CD4-positive, alpha-beta T cell treated with Interferon alpha-2 for 1 hour (primary cell): ENCODE data around the gene SUPT20HL1.
"Not testable (repeated sequence)": the region's sequence is repeated elsewhere in the genome, so short reads cannot be mapped to it uniquely, and the experiment has no call there.

ENCODE experiments used
- DNase-seq, 2 donors: peaks; one replicate each; pipeline ENCODE4 v3.0.0-alpha.2; 2020 to 2022

SUPT20HL1 gene

DNA sequence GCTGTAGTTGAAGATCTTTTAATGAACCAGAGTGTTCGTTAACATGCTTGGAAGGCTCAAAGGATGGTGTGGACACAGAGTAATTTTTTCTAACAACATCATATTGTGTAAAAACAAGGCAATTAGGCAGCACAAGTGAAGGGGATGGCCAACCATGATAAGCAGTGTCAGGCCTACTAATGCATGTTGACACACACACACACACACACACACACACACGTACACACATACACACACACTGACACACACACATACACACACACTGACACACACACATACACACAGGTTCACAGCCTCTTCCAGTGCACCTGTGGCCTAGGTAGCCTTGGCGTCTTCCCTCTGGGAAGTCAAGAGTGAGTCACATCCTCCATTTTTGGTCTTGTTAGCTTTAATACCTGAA is at the start of gene SUPT20HL1:
SUPT20HL1 (plus strand) TSS at position 368 of the 400 bp plus-strand sequence. CDS start 2,122 bp downstream, outside the sequence.
- DNase-seq = no peak

DNA sequence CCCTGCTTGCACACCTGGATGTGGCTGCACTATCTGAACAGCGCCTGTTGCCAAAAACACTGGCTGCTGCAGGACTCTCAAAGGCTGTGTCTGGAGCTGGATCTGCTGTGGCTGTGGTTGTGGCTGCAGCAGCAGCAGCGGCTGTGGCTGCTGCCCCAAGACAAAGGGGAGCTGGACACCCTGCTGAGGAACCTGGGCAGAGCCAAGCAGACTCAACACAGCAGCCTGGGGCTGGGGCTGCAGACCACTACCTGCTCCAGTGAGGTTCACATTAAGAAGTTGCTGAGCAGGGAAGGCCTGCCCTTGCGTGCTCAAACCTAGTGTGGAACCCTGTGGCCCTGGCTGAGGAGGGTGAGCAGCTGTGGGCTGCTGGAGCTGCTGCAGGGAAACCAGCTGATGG is 49.5 kb upstream of the SUPT20HL1 start:
- DNase-seq = not testable (repeated sequence)

DNA sequence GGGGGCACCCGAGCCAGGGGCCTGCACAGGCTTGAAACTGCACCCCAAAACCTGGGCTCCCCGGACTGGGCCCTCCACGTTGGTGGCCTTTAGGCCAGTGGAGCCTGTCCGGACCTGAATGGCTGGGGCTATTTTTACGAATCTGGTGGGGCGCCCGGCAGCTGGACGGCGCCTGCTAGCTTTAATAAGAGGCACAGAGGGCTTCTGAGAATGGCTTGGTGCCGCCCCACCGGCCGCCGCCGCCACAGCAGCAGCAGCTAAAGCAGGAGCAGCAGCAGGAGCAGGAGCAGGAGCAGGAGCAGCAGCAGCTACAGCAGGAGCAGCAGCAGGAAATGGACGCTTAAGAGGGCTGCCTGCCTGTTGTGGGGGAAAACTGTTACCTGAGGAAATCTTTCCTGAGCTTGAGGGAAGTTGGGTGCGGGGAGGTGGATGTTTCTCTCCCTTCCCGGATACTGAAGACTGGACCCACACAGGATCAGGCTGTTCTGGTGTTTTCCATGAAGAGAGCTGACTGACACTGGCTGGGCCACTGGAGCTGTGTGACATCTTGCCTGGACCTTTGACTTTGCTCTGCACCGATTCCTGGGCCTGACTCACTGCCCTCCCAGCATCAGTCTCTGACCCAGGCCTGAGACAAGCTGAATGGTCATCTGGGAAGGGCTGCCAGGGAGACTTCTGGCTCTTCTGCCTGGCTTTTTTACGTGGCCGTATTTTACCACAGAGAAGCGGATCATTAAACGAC is 48.8 kb upstream of the SUPT20HL1 start:
- not testable (repeated sequence) for DNase-seq

DNA sequence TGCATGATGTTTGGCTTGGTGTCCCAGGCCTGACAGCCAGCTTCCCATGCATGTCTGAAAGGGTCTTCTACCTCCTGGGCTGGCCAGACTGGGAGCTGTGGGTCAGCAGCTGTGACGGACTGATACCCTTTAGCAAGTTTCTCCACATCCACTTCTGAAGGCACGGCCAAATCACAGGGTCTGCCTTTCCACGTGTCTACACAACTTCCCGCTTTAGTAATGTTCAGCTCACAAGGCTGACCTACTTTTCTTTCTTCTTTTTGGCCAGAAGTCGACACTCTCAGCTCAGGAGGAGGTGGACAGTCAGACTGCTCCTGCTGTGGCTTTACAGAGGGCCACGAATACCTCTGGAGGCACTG is 48.2 kb upstream of the SUPT20HL1 start:
- DNase-seq = not testable (repeated sequence)

DNA sequence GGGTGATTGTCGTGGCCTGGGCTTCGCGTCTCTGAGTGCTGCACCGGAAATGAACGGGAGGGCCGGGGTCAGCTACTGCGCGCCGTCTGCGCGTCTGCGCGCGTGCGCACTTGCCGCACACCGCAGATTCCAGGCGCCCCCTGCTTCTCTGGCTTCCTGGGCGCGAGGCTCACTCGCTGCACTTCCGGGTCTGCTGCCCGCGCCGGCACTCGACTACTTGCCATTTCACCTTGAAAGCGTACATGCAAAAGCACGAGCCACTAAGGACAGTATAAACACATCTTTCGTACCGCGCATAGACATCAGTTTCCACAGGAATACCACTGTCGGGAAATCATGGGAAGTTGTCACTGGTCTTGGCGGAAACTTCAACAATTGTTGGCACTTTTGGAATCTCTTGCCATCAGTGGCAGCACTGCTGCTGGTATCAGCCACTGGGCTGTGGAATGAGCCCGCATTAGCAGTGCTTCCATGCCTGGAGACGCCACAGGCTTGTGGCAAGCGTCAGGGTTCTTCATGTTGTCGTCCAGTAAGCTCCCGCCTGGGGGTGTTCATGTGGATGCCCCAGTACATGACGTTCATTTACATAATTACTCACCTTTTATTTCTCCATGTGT is 46.3 kb upstream of the SUPT20HL1 start, which contains the start of gene SUPT20HL2:
SUPT20HL2 (minus strand) TSS at position 51 of the 617 bp plus-strand sequence. CDS start 754 bp downstream, outside the sequence.
- no peak for DNase-seq

DNA sequence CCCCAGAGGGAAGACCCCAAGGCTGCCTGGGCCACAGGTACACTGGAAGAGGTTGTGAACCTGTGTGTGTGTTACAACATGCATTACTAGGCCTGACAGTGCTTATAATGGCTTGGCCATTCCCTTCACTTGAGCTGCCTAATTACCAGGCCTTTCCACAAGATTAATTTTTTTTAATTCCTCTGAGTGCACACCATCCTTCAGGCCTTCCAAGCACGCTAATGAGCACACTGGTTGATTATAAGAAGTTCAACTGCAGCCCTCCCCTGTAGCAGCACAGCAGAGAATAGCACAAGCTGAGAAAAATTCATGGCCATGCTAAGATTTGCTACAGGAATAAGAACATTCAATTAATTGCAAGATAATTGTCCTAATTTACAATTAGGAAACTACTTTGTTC is 44.3 kb upstream of the SUPT20HL1 start:
- DNase-seq = no peak

DNA sequence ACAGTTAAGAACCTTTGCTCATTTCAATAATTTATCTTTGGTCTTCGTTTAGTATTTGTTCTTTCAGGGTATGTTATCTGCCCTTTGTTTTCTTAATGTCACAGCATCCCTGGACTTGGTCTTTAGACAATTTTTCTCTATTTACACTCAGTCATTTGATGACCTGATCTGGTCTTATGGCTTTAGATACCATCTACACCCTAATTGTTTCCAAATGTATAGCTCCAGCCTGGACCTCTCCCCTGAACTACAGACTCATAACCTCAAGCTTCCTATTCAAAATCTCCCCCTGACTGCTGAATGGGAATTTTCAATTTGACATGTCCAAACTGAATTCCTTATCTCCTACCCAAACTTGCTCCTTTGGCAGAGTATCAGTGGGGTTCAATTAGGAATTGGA is 42.9 kb upstream of the SUPT20HL1 start:
- no peak for DNase-seq

DNA sequence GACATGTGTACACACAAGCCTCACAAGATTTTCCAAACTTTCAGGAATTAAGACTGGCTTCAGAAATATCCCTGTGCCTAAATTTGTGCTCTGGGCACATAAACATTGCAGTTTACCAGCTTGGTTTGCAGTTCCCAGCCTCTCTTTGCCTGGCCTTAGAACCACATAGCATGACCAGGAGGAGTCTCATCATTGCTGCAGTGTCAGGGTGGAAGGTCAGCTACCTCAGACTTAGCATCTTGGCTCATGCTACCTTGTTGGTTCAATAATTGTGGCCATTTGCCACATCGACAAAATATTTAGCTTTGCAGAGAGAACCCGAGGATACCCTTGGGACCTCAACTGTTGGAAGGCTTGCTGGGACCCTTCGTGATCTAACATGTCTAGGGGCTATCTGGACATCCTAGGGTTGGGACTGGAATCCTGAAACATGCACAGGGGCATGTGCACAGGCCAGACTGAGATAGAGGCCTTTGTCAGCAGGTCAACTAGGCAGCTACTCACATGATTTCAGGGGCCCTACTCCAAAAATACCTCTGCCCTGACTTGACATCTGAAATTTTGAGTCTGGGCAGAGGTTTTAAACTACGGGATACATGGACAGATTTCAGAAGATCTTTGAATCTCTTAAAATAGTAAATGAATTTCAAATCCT is 38.6 kb upstream of the SUPT20HL1 start:
- DNase-seq = no peak

DNA sequence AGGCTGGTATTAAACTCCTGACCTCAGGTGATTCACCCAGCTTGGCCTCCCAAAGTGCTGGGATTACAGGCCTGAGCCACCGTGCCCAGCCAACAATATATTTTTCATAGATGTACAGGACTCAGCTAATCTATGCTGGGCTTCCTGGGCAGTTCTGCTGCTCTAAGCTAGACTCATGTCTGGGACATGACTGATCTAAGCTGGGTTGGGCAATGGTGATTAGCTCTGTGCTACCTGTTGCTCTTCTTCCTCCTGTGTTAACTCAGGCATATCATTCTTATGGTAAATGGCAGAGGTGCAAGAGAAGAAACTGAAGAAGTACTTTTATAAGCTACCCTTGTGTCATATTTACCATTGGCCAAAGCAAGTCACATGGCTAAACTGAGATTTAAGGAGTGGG is 35.2 kb upstream of the SUPT20HL1 start:
- DNase-seq = no peak

DNA sequence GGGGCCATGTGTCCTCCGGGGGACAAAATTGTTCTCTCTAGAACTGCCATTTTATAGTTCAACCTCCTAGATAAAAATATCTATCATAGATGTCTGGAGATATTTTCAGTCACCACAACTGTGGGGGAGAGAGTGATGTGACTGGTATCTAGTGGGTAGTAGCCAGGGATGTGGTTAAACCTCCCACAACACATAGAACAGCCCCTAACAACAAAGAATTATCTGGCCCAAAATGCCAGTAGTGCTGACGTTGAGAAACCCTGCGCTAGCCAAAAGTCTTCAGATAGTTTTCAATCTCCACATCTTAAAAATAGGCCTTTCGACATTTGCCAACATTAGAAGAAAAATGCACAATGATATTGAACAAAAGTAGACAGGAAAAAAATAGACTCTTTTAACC is 27.6 kb upstream of the SUPT20HL1 start:
- DNase-seq = no peak

DNA sequence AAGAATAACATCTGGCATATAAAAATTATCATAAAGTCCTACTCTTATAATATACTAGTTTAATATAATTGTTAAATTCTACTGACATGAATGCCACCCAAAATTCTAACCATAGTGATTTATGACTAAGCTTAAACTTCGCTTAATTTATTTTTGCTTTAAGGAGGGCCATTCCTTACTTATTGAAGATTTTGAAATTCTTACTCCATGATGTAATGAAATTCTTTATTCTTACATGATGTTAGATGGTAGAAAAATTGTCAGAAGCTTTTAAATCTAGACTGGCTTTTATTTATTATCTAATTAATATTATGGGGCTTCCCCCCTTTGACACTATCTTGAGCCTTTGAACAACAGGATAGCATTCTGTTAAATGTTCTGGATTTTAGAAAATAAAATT is 27.1 kb upstream of the SUPT20HL1 start:
- no peak for DNase-seq

DNA sequence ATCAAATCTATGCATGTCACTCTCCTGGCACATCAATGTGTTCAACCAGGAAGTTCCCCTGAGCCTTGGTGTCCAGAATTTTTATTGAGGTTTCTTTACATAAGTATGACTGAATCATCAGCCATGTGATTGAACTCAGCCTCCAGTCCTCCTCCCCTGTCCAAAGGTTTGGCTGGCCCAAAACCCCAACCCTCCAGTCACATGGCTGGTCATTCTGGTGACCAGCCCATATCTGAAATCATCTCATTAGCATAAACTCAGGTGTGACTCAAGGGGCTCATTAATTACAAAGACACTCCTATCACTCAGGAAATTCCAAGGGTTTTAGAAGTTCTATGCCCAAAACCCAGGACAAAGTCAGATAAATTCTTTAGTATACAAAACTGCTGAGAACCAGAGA is 26.0 kb upstream of the SUPT20HL1 start:
- DNase-seq = no peak

DNA sequence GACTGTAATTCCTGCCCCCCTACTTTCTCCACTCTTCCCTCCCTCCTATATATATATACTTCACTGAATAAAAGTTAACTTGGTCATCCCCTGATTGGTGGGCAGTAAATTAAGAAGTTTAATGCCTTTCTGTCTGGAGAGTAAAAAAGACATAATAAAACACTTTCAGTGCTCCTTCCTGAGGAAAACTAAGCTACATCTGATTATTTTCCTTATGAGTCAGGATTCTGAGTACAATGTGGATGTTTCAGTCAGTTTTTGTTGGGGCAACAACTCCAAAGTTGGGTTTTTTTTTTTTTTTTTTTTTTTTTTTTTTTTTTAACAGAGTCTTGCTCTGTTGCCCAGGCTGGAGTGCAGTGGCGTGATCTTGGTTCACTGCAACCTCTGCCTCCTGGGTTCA is 24.6 kb upstream of the SUPT20HL1 start:
- no peak for DNase-seq

DNA sequence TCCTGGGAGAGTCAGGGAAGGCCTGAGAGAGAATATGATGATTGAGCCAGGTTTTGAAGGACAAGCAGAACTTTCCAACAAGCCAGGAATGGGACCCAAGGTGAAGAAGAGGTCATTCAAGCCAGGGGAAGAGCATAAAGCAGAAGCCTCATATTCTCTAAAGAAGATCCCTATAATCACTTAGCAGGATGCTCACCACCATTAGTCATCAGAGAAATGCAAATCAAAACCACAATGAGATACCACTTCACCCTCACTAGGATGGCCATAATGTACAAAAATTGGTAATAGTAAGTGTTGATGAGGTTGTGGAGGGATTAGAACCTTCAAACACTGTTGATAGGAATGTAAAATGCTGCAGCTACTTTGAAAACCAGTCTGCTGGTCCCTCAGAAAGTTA is 20.5 kb upstream of the SUPT20HL1 start:
- no peak for DNase-seq

DNA sequence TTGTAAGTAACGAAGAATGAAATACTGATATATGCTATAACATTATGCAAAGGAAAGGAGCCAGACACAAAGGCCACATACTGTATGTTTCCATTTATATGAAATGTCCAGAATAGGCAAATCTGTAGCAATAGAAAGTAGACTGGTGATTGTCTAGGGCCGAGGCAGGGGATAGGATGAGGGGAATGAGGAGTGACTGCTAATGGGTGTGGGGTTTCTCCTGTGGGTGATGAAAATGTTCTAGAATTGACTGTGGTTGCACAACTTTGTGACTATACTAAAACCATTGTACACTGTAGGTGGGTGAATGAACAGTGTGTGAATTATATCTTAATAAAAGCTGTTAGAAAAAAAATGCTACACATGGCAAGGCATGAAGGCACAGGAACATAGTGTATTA is 19.9 kb upstream of the SUPT20HL1 start:
- DNase-seq = no peak

DNA sequence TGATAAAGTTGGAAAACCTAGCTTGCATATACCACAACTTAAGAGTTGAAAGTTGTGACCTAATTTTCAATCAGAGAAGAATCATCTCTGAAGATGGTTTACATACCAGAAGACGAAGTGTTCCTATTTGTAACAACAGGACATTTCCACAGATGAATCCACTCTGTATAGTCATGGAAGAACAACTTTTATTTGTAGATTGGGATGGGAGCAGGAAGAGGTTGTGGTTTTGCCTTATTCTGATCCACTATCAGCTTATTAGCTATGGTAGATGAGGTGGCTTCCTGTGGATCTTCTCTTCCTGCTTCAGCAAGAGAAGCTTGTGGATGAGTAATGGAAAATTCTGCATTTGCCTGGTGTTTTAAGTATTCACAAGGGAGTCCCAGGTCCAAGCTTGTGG is 18.6 kb upstream of the SUPT20HL1 start:
- no peak for DNase-seq

DNA sequence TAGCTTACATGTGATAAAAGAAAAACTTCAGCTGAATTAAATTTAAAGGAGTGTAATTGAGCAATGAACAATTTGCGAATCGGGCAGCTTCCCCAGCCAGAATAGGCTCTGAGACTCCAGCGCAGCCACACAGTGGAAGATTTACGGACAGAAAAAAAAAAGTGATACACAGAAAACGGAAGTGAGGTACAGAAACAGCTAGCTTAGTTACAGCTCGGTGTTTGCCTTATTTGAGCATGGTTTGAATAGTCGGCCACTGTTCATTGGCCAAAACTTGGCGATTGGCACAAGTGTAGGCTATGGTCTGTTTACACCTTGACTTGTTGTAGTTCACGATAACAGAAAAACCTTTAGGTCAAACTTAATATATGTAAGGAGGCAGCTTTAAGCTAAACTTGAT is 16.7 kb upstream of the SUPT20HL1 start:
- no peak for DNase-seq

DNA sequence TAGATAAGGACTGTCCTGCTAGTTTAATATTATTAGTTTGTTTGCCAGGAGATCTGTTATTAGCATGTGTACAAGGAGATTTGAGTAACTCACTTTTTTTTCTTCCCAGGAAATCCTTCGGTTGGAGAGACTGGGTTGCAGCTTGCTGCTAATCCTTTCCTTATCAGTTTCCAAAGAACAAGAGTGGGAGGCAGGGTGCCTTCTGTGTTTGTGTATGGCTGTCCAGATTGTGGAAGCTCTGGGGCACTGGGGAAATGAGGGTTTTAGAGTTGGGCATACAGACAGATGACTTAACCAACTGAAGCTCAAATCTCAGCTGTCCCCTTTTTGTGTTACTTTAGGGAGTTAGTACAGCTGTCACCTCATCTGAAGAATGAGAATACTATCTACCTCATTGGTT is 12.6 kb upstream of the SUPT20HL1 start:
- no peak for DNase-seq

DNA sequence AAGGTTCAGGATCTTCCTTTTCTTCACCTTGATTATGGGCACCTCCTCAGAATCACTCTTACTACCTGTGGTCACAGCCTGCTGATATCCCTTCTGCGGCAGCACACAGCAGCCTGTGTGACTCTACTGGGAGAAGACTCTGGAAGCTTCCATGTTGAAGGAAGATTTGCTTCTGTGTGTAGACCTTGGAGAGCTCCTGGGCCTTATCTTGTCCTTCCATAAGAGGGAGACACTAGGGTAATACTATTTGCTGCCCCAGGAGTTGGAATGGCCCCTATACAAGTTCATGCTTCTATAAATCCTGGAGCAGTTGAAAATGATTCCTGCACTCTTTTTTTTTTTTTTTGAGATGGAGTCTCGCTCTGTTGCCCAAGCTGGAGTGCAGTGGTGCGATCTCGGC is 10.2 kb upstream of the SUPT20HL1 start:
- DNase-seq = no peak

DNA sequence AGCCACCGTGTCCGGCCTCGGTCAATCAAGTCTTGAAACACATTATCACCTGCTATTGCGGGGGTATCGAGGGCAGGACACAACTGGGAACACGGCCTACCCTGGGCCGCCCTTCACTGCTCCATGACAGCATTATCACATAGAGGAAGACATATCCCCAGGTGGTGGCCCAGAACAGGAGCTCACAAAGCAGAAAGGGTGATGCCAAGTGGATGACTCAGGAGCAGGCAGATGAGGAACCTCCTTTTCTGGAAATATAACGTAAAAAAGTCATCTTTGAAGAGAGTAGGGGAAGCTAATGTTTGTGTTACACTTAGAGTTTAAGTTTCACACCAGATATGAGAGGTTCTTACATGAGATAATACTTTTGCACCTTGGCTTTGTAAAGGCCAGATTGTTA is 5.3 kb upstream of the SUPT20HL1 start:
- no peak for DNase-seq

DNA sequence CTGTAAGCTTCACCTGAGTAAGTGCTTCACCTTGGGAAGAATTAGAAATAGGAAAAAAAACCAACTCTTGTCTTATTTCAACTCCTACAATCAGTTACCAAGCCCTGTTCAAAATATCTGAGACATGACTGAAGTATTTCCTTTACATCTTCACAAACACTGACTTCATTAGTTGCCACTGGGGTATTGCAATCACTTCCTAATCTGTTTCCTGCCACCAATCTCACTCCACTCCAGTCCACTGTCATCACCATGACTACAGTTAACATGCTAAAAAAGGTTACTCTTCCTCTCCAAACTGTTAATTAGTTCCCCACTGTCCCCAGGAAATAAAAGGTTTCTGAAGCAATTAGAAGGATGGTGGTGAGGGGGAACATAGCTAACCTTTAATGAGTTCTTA is 3.3 kb upstream of the SUPT20HL1 start:
- DNase-seq = no peak

DNA sequence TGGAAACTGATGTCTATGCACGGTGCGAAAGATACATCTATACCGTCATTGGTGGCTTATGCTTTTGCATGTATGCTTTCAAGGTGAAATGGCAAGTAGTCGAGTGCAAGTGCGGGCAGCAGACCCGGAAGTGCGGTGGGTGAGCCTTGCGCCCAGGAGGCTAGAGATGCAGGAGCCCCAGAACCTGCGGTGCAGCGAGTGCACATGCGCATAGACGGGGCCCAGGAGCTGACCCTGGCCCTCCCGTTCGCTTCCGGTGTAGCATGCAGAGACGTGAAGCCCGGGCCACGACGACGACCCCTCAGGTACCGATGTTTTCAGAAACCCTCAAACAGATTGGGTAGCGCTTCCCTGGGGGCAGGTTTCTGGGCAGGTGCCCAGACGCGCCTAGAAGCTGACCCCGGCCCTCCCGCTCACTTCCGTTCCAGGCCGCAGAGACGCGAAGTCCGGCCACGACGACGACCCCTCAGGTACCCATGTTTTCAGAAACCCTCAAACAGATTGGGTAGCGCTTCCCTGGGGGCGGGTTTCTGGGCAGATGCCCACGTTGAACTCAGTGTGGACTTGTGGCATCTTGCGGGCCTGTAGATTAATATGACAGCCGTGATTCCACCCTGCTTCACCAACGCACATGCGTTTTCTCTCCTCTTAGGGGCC is 1.8 kb downstream of the SUPT20HL1 start:
- DNase-seq = not testable (repeated sequence)

DNA sequence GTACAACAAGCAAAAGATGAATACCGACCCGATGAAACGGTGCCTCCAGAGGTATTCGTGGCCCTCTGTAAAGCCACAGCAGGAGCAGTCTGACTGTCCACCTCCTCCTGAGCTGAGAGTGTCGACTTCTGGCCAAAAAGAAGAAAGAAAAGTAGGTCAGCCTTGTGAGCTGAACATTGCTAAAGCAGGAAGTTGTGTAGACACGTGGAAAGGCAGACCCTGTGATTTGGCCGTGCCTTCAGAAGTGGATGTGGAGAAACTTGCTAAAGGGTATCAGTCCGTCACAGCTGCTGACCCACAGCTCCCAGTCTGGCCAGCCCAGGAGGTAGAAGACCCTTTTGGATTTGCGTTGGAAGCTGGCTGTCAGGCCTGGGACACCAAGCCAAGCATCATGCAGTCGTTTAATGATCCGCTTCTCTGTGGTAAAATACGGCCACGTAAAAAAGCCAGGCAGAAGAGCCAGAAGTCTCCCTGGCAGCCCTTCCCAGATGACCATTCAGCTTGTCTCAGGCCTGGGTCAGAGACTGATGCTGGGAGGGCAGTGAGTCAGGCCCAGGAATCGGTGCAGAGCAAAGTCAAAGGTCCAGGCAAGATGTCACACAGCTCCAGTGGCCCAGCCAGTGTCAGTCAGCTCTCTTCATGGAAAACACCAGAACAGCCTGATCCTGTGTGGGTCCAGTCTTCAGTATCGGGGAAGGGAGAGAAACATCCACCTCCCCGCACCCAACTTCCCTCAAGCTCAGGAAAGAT is 3.2 kb downstream of the SUPT20HL1 start:
- not testable (repeated sequence) for DNase-seq
